HK-2 (cell line): ENCODE data around the gene CD83.

Experiments
- DNase-seq: peaks from one replicate; pipeline ENCODE4 v3.0.0-alpha.2; 2018; ENCODE audit not compliant: unreplicated experiment

CD83 gene

DNA sequence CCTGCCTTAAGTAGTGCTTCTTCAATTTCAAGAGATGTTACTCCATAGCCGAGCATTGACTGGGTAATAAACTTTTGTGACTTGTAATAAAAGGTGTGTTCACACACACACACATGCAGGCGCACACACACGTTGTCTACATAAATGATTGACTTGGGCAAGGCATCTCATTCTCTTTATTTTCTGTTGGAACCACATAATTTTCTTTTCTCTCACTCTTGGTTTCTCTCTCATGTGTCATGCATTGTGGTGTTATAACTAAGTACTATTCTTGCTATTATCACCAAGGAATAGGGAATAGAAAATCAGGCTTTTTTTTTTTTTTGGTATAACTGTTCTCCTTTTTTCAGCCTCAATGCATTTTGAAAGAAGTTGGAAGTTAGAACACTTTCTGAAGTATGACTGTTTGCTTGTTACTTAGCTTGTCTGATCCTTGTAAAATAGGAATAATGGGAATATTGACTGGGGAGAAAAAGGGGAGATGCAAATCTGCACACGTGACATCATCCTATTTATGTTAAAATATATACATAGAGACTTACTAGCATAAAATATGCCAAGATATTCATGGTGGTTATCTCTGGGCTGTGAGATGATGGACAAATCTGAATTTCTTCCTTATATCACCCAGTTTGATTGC lies 26.1 kb upstream of the CD83 start:
- DNase-seq = no peak

DNA sequence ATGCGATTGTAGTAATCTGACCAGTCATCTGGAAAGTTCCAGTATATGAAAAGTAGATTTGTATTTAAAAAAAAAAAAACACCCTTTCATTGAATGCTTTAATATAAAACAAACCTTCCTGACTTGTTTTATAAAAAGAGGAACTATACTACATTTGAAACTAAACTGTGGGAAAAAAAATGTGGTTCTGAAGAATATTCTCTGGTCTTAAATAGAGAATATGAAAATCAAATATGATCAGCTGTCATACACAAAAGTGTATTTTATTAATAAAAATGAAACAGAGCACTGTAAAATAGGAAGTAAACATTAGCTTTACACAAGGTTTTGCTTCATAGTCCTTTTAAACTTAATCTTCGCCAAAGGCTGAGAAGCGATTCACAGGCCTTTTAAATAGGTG lies 25.3 kb upstream of the CD83 start:
- no peak for DNase-seq

DNA sequence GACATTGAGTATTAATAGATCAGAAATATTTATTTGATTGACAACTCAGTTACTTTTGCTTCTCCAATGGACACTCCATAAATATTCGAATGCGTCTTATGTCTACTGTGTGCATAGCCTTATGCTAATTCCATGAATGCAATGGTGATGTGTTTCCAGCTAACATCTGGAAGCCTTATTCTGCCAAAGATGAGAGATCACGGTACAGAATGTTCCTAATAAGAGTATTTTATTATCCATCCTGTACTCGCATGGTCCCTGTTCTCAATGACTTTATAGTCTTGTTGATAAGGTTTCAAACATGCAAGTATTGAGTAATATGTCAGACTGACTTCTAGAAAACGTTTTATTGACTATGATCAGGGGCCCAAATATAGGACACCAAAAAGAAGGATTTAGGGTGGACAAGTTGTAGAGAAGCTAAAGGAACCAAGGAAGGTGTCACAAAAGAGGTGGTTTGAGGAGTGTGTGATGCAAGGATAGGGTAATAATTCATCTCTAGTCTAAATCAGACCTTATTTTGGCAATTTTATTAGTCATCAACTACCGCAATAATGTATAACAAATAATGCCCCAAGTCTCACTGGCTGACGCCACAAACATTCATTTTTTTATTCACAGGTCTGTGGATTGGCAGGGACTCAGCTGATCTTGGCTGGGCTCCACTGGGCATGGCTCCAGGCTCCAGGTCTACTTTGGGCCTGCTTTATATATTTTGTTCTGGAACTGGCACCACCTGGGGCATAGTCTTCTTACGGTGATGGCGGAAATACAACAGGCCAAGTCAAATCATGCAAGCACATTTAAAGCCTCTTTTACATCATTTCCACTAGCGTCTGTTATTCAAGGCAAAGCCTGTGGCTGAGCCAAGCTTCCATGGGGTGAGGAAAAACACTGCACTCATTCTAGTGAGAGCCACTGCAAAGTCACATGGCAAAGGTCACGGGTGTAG lies 24.5 kb upstream of the CD83 start:
- no peak for DNase-seq

DNA sequence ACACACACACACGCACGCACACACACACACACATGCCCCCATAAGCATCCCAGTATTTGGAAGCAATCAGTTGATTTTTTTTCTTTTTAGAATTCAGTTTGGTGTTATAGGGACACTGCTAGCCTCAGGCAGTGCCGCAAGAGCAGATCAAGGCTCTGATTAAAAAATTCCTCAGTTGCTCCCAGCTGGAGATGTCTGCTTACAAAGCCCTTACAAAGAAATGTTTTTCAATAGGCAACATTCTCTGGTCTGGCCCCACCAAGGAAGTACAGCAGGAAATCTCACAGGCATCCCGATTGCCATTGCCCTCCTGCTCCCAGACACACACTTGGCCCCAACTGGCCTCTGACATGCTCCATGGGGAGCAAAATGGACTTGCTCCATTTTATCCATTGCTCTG lies 22.9 kb upstream of the CD83 start:
- DNase-seq = no peak

DNA sequence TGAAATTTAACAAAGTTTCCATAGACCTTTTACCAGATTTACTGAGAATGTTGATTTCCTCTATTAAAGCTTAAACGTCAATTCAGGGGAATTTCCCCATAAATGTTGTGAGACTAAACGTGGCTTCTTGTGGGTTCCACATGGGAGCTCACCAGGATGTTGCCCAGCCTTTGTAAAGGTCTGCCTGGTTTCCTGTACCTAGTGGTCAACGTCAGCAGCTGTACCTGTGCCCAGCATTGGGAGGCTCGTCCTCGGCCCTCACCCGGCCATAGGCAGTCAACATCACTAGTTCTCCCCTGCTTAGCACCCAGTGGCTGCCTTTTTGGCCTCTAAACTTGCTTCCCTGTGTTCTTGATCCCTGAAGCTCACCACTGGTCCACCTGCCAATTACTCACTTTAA lies 22.1 kb upstream of the CD83 start:
- peak; percentile 18 for DNase-seq

DNA sequence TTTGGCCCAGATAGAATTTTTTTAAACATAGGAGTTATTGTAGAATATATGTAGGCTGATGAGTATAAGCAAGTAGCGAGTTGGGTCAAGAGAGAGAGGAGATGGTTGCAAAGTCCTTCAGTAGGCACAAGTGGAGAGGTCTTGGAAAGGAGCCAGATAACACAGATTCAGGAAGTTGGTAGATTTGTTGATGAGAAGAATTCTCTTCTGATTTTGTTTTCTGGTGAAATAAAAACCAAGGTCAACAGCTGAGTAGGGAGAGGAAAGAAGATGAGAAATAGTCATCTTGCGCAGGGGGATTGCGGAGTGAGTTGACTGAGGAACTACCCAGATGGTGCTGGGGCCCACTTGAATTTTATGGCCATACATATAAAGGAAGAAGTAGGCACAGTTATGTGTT lies 17.4 kb upstream of the CD83 start:
- no peak for DNase-seq

DNA sequence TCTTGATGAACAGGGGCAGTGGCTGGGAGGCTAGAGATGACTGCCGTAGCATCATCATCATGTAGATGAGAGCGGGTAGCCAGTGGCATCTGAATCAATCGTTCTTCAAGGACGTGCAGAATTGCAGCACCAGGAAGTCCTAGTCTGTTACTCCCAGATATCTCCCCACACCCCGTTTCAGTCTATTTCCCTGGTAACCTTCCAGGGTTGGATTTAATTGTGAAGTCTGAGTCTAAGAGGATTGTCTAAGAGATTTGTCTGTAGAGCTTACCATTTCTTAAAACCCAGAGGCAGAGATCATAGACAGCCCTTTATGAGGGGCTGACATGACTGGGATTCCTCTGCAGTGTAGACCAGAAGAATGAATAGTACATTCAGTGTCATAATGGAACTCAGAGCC lies 16.6 kb upstream of the CD83 start:
- DNase-seq = no peak

DNA sequence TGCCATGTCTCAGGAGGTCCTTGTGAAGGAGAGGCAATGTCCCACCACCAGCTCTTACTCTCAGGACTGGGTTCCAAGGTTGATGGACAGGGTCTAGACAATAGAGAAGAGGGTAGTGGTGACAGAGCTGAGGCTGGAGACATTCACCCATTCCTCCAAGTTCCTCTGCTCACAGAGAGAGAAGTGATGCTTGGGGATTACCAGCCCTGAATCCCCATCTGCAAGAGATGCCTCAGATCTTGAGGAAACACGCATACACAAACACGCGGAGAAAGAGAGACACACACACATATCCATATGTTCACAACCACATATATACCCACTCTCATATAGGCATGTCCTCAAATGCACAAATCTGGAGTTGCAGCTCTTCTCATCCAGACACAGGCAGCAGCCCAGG lies 15.2 kb upstream of the CD83 start:
- no peak for DNase-seq

DNA sequence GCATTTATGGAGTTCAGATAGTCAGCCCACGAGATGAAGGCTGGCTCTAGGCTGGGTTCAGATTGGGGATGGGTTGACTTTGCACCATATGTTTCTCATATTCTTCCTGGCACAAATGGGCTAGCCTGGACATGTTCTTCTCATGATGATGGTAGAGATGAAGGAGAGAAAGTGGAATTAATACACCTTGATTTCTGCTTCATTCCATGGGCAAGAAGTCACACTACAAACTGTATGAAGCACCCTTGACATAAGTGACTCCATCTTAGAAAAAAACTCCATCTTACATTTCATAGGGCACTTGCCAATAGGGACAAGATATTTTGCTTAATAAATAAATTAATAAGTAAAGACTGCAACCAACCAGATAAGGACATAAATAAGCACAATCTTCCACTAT lies 12.0 kb upstream of the CD83 start:
- DNase-seq = no peak

DNA sequence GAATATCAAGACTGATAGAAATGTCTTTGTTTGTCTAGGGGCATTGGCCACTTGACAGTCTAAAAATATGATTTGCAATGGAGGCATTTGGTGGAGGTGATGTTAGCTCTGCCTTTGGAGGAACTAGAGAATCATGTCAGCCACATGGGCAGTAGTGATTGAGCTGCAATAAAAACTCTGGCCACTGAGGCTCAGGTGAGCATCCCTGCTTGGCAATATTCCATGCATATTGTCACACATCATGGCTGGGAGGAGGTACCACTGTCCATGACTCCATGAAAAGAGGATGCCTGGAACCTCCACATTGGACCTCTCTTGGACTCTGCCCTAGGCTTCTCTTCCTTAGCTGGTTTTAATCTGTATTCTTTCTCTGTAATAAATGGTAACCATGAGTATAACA lies 10.6 kb upstream of the CD83 start:
- DNase-seq = no peak

DNA sequence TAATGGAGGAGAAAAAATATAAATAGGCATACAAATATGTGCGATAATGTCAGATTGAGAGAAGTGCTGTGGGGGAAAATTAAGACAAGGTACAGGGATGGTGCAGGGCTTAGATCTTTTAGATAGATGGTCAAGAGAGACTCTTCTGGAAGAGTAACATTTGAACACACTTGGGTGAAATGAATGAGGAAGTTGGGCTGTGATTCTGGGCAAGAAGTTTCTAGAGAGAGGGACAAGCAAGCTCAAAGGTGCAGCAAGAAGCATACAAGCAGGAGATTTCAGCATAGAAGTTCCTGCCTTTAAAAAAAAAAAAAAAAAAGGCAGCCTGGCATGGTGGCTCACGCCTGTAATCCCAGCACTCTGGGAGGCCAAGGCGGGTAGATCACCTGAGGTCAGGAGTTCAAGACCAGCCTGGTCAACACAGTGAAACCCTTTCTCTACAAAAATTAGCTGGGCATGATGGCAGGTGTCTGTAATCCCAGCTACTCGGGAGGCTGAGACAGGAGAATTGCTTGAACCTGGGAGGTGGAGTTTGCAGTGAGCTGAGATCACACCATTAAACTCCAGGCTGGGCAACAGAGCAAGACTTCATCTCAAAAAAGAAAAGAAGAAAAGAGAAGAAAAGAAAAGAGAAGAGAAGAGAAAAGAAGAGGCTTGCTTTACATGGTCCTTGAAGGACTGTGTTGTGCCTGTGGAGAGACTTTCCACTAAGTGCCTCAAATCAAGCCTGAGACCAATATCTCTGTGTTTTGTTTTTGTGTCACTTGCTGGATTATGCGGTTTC lies 9.7 kb upstream of the CD83 start:
- no peak for DNase-seq

DNA sequence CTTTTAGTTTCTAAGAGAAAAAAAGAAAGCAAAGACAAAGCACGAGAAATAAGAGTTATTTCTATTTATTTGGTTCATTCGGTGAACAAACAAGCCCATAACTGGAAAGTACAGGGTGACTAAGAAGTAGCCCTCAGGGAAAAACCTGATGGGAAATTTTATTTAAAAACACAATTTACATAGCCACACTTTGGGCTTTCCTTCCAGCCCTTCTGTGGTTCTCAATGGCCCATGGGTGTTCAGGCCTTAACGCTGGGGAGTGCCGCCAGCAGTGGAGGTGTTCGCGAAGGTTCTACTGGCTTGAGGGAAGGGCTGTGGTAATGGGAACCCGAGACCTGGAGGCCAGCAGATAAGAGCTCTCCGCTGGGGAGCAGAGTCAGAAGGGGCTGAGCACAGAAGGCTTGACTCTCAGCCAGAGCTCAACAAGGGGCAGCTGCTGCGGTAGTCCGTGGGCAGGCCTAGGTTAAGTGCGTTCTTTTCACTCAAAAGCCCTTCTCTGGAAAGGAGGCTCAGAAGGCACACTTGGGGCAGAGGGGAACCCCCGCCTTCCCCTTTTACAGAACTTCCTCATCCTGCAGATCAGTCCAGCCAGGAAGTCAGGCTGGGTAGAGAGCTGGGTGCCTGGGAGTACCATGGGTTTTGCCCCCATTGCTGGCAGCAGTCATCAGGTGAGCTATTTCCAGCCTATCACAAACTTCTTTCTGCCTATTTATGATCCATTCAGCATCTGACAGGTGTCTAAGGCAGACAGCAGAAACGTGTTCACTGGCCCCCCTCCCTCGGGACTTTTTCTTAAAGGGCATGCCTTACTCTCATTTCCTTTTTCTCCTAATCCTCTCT lies 8.8 kb upstream of the CD83 start:
- no peak for DNase-seq

DNA sequence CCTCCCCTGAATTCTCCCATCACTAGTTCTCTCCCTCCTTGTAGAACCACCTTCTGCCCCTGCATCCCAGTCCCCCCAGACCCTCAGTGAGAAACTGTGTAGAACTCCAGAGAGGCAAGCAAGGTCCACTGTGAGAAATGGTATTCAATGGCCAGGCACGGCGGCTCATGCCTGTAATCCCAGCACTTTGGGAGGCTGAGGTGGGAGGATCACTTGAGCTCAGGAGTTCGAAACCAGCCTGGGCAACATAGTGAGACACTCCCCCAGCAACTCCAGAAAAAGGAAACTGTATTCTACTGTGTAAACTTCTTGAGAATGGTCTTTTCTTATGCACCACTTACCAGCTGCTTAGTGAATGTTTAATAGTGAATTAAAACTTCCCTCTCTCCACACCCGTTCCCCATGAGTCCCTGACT lies 8.2 kb upstream of the CD83 start:
- no peak for DNase-seq

DNA sequence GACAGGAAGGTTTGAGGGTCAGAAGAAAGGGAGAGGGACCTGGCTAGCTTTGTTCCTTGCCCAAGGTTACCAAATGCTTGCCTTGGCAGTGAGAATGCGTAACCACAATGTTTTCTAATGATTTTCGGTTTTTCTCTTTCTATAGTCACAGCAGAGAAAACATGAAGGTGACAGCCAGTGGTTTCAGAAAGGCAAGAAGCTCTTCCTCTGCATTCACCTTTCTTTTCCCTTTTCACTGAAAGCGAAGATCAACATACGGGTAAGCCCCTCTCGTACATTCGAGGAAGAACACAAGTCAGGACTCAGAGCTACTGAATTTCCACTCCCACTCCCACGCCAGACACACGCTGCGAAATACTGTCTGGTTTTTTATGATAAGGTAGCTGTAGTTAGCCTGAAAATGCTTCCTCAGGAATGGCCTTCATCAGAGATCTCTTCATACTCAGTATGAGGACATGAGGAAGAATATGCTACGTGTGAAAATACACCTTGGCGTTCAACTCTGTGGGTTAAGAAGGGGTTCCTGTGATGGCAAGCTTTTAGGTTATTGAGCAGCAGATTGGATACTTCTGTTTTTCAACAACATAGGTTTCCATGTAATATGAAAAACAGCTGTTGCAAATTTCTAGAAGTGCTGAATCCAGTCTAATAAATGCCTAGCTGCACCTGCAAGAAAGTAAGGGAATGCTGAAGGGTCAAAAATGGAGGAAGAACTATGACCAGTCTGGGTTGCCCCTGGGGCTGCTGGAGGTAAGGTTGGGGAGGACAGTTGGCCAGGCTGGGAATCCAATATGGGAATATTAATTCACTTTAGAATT lies 7.4 kb upstream of the CD83 start:
- DNase-seq = no peak

DNA sequence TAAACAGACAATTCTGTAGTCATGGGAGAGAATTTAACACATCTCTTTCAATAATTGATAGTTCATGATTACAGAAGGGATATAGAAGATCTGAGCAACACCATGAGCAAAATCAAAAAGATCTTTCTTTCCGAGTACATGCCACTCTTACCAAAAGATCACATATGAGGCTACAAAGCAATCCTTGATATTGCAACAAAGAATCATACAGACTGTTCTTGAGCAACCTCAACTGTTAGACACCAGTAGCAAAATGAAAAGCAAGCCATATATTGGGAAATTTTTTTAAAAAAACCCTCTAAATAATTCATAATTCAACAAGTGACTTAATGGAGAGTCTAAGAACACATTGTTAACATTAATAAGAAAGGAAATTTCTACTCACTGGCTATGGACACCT lies 3.6 kb upstream of the CD83 start:
- DNase-seq = no peak

DNA sequence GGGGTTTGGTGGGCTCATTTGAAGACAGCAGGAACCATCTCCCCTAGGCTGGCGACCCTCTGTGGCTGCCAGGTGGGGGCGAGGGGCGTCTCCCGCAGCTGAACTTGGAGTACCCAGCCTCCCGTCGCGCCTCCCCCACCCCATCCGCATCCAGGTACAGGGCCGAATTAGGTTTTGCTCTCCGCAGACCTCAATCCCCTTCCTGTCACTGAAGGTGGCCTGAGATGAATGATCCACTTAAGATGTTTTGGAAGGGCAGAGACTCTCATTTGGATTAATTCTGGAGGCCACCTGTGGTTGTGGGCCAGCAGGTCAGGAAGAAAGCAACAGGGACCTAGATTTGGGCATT lies 493 bp downstream of the CD83 start:
- no peak for DNase-seq

DNA sequence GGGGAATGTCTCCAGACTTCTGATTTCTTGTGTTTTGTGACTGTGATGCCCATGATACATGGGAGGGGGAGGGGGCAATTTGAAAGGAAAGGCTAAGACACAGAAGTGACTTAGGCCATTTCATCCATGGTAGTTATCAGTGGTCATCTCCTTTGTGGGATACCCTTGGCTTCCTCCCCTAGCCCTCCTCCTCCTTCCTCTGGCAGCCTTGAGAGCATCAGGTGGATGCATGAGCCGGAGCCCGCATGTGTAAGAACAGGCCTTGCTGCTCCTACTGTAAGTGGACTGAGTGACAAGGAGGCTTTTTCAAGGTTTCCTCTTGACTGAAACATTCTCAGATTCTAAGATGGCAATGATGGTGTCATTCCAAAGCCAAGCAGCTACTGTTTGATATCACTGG lies 874 bp downstream of the CD83 start:
- DNase-seq = no peak

DNA sequence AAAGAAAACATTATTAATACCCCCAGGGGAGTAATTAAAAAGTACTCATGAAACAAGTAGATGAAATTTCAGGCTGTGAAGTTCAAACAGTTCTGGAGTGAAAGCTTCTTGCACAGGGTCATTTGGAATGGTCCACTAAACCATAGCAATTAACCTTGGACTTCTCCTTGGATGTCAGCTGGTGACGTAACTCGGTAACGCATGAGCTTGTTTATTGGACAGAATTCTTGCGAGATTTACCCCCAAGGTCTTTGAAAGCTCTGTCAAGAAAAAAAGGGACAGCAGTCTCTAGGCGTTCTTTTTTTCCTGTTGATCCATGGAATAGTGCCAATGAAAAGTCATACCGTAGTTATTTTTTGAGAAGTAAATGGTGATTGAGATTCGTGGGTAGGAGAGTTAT lies 2.2 kb downstream of the CD83 start:
- no peak for DNase-seq

DNA sequence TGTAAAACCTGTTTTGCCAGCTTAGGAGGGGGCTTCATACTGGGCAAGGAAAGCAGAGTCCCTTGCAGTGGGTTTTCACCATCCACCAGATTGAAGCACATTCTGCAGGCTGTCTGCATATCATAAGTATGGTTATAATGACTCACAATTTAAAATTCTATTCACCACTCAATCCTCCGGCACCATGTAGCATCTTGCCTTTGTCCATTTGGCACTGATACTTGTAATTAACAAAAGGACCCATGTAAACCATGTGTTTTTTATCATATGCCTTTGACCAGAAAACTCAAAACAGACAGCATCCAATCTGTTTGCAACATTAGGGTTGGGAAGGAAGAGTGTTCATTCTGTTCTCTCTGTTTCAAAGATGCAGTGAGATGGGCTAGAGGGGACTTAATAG lies 3.0 kb downstream of the CD83 start:
- DNase-seq = no peak

DNA sequence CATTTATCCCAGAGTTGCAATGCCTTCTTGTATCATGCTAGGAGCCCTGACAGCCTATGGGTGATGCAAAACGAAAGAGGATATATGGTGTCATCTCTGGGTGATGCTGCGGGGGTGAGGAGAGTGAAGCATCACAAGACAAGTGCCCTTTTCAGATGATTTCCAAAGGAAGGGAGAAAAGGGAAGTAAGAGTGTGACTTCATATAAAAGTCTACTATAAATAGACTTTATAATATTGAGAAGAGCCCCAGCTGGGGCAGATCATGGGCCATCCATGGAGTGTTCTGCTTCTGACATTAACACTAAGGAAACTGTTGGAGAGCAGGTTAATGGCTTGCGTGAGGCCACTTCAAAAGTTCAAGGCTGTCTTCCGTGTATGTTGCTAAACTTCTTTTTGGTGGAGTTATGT lies 4.4 kb downstream of the CD83 start:
- DNase-seq = no peak
